Liver (tissue), 3 donors: ENCODE measurements around the gene RBM15B.

ENCODE experiments used
- ATF3 ChIP-seq: IDR thresholded peaks from 2 replicates; pipeline ENCODE4 v1.6.1; 2016; ENCODE audit warnings: antibody characterized with exemption
- CTCF ChIP-seq: fragments of 150-350 bp; IDR thresholded peaks from 2 replicates; pipeline ENCODE4 v1.5.1; 2017; ENCODE audit warnings: improper control_type of control experiment, low read depth, low read length; ENCODE audit not compliant: missing input control
- FOXA1 ChIP-seq: IDR thresholded peaks from 2 replicates; pipeline ENCODE4 v1.6.1; 2016; ENCODE audit warnings: antibody characterized with exemption
- FOXA2 ChIP-seq: IDR thresholded peaks from 2 replicates; pipeline ENCODE4 v1.6.1; 2016; ENCODE audit warnings: antibody characterized with exemption
- HNF4A ChIP-seq, 2 donors: conservative IDR thresholded peaks; 2 replicates each; pipeline ENCODE4 v1.6.1; 2016; ENCODE audit warnings: antibody characterized with exemption in 2 of 2, mild to moderate bottlenecking in 2 of 2
- MAX ChIP-seq: IDR thresholded peaks from 2 replicates; pipeline ENCODE4 v1.6.1; 2016; ENCODE audit warnings: antibody characterized with exemption
- REST ChIP-seq: IDR thresholded peaks from 2 replicates; pipeline ENCODE4 v1.6.1; 2016; ENCODE audit warnings: antibody characterized with exemption, mild to moderate bottlenecking
- RXRA ChIP-seq, 2 donors: IDR thresholded peaks; 2 replicates each; pipeline ENCODE4 v1.6.1; 2017 to 2018; ENCODE audit warnings: antibody characterized with exemption in 2 of 2, mild to moderate bottlenecking in 1 of 2
- TAF1 ChIP-seq: conservative IDR thresholded peaks from 2 replicates; pipeline ENCODE4 v1.6.1; 2016; ENCODE audit warnings: antibody characterized with exemption, mild to moderate bottlenecking
- YY1 ChIP-seq: IDR thresholded peaks from 2 replicates; pipeline ENCODE4 v1.6.1; 2016; ENCODE audit warnings: antibody characterized with exemption, mild to moderate bottlenecking
- ZBTB33 ChIP-seq: IDR thresholded peaks from 2 replicates; pipeline ENCODE4 v1.6.1; 2016; ENCODE audit warnings: antibody characterized with exemption
- donor health status: healthy.
- donor health status: healthy.

GRCh38 chr3:51391566-51392354, 675 bp downstream of the RBM15B start:
- TF ChIP-seq CTCF (no peak), TAF1 (no peak), ZBTB33 (no peak), HNF4A (conservative IDR thresholded peaks at IDR 0.05) (no peak), MAX (no peak), RXRA (IDR thresholded peaks at IDR 0.05) (no peak), ATF3 (no peak), FOXA1 (no peak), YY1 (no peak), REST (no peak), FOXA2 (no peak)
